NT2/D1 (cell line): ENCODE results near the gene LSM3.

Source experiments
- SUZ12 ChIP-seq: IDR thresholded peaks from 2 replicates; pipeline ENCODE4 v1.6.1; 2011; ENCODE audit not compliant: insufficient read length, insufficient read depth; ENCODE audit errors: extremely low read depth
- YY1 ChIP-seq: IDR thresholded peaks from 2 replicates; pipeline ENCODE4 v1.6.1; 2011; ENCODE audit not compliant: insufficient read length, insufficient read depth

- TF ChIP-seq YY1: no peak
- no peak for TF ChIP-seq SUZ12
Measured at GRCh38 chr3:14181253-14181652, 2.6 kb downstream of the LSM3 start.
